Skeletal muscle satellite cell (primary cell): ENCODE results near the gene NIN.
"Not testable (repeated sequence)": the region's sequence is repeated elsewhere in the genome, so short reads cannot be mapped to it uniquely, and the experiment has no call there.

Experiments used
- H3K27me3 ChIP-seq: 2 replicates; pipeline ENCODE4 v1.7.0; 2013; ENCODE audit warnings: low read length; ENCODE audit not compliant: control insufficient read depth, insufficient read depth
- H3K36me3 ChIP-seq: 2 replicates; pipeline ENCODE4 v1.7.0; 2013; ENCODE audit warnings: mild to moderate bottlenecking, control low read depth, low read length; ENCODE audit not compliant: insufficient read depth
- H3K4me1 ChIP-seq: 2 replicates; pipeline ENCODE4 v1.7.0; 2013; ENCODE audit warnings: low read length; ENCODE audit not compliant: control insufficient read depth, insufficient read depth
- H3K4me2 ChIP-seq: 2 replicates; pipeline ENCODE4 v1.7.0; 2013; ENCODE audit warnings: mild to moderate bottlenecking, low read length
- H3K4me3 ChIP-seq: 2 replicates; pipeline ENCODE4 v1.7.0; 2013; ENCODE audit warnings: low read length
- H3K9ac ChIP-seq: 2 replicates; pipeline ENCODE4 v1.7.0; 2013; ENCODE audit warnings: mild to moderate bottlenecking, low read depth, low read length, moderate library complexity
- H3K9me3 ChIP-seq: replicated peaks from 2 replicates; pipeline ENCODE4 v1.7.0; 2013; ENCODE audit warnings: mild to moderate bottlenecking, control low read depth, low read length

The NIN gene

GRCh38 chr14:50823762-50824636 is 7.0 kb downstream of the NIN start:
- no peak overlapping the region for H3K4me3 ChIP-seq
- H3K9ac ChIP-seq: no peak overlapping the region
- H3K9me3 ChIP-seq: no peaks in the 10 kb centered on the region
- peak overlapping the region; percentile 74 for H3K4me2 ChIP-seq
- H3K36me3 ChIP-seq: peaks cover 3% of the 10 kb centered on the region
- no peaks in the 10 kb centered on the region for H3K27me3 ChIP-seq
- peaks cover 30% of the 10 kb centered on the region for H3K4me1 ChIP-seq

- Histone ChIP-seq H3K9me3 (no peaks in the 10 kb centered on the region), H3K4me1 (peaks cover 27% of the 10 kb centered on the region), H3K9ac (peak overlapping the region; percentile 28), H3K4me2 (peak overlapping the region; percentile 74), H3K36me3 (peaks cover 3% of the 10 kb centered on the region), H3K4me3 (peak overlapping the region; percentile 4), H3K27me3 (no peaks in the 10 kb centered on the region)
Measured at GRCh38 chr14:50823051-50823761, 7.8 kb downstream of the NIN start.

GRCh38 chr14:50822501-50823042 is 8.4 kb downstream of the NIN start:
- H3K9ac ChIP-seq: peak overlapping the region; percentile 28
- peaks cover 27% of the 10 kb centered on the region for H3K4me1 ChIP-seq
- H3K4me3 ChIP-seq: no peak overlapping the region

GRCh38 chr14:50821510-50822464 is 9.2 kb downstream of the NIN start:
- no peak overlapping the region for H3K4me3 ChIP-seq
- no peaks in the 10 kb centered on the region for H3K9me3 ChIP-seq
- H3K9ac ChIP-seq: no peak overlapping the region
- peaks cover 30% of the 10 kb centered on the region for H3K4me1 ChIP-seq
- H3K4me2 ChIP-seq: peak overlapping the region; percentile 74
- peaks cover 3% of the 10 kb centered on the region for H3K36me3 ChIP-seq
- H3K27me3 ChIP-seq: no peaks in the 10 kb centered on the region

More at GRCh38 chr14:50822501-50823042, 8.4 kb downstream of the NIN start:
- no peaks in the 10 kb centered on the region for H3K27me3 ChIP-seq
- no peaks in the 10 kb centered on the region for H3K9me3 ChIP-seq
- H3K36me3 ChIP-seq: peaks cover 3% of the 10 kb centered on the region
- H3K4me2 ChIP-seq: peak overlapping the region; percentile 74

- no peak overlapping the region for H3K9ac ChIP-seq
- H3K36me3 ChIP-seq: peaks cover 3% of the 10 kb centered on the region
- H3K9me3 ChIP-seq: no peaks in the 10 kb centered on the region
- H3K4me3 ChIP-seq: no peak overlapping the region
- no peak overlapping the region for H3K4me2 ChIP-seq
- H3K27me3 ChIP-seq: no peaks in the 10 kb centered on the region
- peaks cover 38% of the 10 kb centered on the region for H3K4me1 ChIP-seq
Measured at GRCh38 chr14:50820786-50821509, 10.0 kb downstream of the NIN start.

GRCh38 chr14:50819303-50819702 is 11.7 kb downstream of the NIN start:
- H3K4me3 ChIP-seq, H3K4me2 ChIP-seq, H3K9me3 ChIP-seq, H3K9ac ChIP-seq, H3K36me3 ChIP-seq, H3K27me3 ChIP-seq: not testable (repeated sequence)
- H3K4me1 ChIP-seq: peaks cover 35% of the 10 kb centered on the region

- peaks cover 11% of the 10 kb centered on the region for H3K4me1 ChIP-seq
- no peak overlapping the region for H3K9ac ChIP-seq
- no peak overlapping the region for H3K4me3 ChIP-seq
Measured at GRCh38 chr14:50816395-50817047, 14.4 kb downstream of the NIN start.

GRCh38 chr14:50815526-50815925 is 15.4 kb downstream of the NIN start:
- not testable (repeated sequence) for H3K36me3 ChIP-seq, H3K27me3 ChIP-seq, H3K4me2 ChIP-seq, H3K4me3 ChIP-seq, H3K9ac ChIP-seq, H3K9me3 ChIP-seq
- H3K4me1 ChIP-seq: peaks cover 11% of the 10 kb centered on the region

More at GRCh38 chr14:50816395-50817047, 14.4 kb downstream of the NIN start:
- Histone ChIP-seq H3K4me2 (peak overlapping the region; percentile 52), H3K9me3 (no peaks in the 10 kb centered on the region), H3K27me3 (no peaks in the 10 kb centered on the region), H3K36me3 (no peaks in the 10 kb centered on the region)

GRCh38 chr14:50815058-50815457 is 15.9 kb downstream of the NIN start:
- not testable (repeated sequence) for H3K4me2 ChIP-seq, H3K27me3 ChIP-seq, H3K9ac ChIP-seq, H3K36me3 ChIP-seq, H3K4me3 ChIP-seq, H3K9me3 ChIP-seq
- H3K4me1 ChIP-seq: peaks cover 11% of the 10 kb centered on the region

- no peaks in the 10 kb centered on the region for H3K36me3 ChIP-seq
- no peaks in the 10 kb centered on the region for H3K27me3 ChIP-seq
- no peak overlapping the region for H3K9ac ChIP-seq
- H3K9me3 ChIP-seq: no peaks in the 10 kb centered on the region
- no peak overlapping the region for H3K4me3 ChIP-seq
- peaks cover 11% of the 10 kb centered on the region for H3K4me1 ChIP-seq
- no peak overlapping the region for H3K4me2 ChIP-seq
Measured at GRCh38 chr14:50814161-50814560, 16.8 kb downstream of the NIN start.
